Epithelial cell of prostate (primary cell): ENCODE measurements around the gene FAM98B.
"Not testable (repeated sequence)": the region's sequence is repeated elsewhere in the genome, so short reads cannot be mapped to it uniquely, and the experiment has no call there.

Source experiments
- DNase-seq: peaks from one replicate; pipeline ENCODE4 v3.0.0-alpha.2; 2011; ENCODE audit warnings: low read depth, low spot score
- H3K27ac ChIP-seq: fragments of 450-650 bp; 2 replicates; pipeline ENCODE4 v1.5.1; 2017; ENCODE audit warnings: mild to moderate bottlenecking

FAM98B gene

DNA sequence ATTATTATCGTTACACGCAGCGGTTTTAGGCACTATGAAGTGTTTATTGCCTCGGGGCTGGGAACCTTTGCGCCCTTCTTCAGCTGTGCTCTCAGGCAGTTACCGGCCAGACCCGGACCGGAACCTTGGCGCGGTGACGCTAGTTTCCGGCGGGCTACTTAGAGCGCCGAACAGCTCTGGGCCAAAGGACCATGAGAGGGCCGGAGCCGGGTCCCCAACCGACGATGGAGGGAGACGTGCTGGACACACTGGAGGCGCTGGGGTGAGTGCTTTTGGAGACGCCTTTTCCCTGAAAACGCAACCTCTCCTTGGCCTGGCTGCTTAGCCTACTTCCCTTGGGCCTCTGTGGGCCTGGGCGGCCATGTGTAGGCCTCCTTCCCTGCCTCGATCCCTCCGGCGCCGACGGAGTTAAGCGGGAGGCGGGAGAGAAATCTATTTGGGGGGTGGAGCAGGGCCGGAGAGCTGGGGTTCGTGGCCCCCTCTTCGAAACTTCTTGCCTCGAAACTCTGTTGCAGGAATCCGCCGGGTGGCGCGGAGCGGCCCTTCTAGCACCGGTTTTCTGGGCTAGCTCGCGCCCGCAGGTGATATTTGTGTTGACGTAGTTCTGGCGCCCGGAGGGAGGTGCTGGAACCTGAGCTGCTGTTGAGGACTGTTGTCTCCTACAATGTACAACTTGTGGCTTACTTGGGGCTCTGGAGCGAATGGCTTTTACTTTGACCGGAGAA lies at the start of gene FAM98B:
Gene FAM98B (plus strand): TSS at position 157 of the 725 bp plus-strand sequence. CDS start 35 bp downstream, at position 192.
- DNase-seq: peak; percentile 27
- H3K27ac ChIP-seq: peak within 1 kb of the TSS; percentile 69

DNA sequence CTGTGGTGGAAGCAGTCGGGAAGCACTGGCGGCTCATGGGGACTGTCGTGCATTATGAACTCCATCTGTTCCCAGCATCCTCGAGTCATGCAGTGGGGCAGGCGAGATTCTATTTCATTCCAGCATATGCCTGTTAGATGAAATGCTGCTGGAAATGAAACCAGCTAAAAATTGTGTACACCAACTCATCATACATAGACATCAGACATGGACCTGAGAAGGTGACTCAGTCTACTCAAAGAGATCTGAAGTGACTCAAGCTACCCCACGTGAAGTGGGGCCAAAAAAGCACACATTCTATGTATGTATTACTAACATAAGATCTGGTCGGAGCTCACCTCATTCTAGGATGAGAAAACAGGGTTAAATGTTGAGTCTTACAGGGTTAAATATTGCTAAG lies 47.5 kb upstream of the FAM98B start:
- no peak for DNase-seq
- H3K27ac ChIP-seq: no peak overlapping the region

DNA sequence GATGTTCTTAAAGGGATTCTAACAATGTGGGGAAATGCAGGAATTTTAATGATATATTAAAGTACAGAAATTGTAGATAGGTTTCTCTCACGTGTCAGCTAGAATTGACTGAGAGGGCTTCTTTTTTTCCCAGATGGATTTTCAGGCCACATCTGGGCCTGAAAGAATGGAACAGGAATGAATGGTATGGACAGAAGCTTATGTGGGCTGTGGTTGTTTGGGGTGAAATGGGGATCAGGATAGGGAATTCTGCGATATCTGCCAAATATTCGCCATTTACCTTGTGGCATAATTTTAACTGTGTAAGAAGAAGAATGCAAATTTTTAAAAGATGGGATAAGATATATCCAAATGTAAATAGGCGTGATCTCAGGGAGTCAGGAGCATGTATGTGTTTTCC lies 45.4 kb upstream of the FAM98B start:
- H3K27ac ChIP-seq: no peak overlapping the region
- no peak for DNase-seq

DNA sequence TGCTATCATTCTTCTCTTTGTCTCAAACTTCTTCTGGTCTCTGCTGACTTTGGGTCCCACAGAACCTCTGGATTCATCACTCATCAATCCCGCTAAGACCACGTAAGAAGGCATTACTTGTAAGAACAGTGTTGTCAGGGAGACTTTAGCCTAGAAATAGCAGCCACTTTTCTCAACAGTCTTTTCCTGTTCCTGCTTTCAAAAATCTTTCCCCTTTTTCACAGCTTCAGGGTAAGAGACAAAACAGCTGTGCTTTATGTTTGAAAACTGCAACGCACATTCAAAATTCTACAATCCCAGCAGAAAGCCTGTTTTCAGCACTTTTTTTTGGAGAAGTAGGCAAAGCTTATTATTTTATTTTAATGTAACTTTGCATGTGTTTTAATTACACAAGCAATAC lies 42.0 kb upstream of the FAM98B start:
- DNase-seq: no peak
- H3K27ac ChIP-seq: no peak overlapping the region

DNA sequence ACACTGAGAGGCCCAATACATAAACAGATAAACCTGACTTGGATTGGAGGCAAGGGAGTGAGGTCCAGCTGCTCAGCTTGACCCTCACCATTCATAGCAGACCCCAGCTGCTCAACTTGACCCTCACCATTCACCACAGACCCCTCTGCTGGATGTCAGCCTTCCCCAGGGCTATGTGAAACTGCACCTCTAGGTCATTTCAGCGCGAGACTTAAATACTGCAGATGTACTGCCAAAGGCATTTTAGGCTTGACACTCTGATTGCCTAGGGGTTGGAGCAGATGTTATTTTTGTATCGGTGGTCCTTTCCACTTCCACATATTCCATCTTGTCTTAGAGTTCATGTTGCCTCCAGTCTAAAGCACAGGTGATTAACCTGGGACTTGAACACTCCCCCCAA lies 41.5 kb upstream of the FAM98B start:
- no peak for DNase-seq
- H3K27ac ChIP-seq: no peak overlapping the region

DNA sequence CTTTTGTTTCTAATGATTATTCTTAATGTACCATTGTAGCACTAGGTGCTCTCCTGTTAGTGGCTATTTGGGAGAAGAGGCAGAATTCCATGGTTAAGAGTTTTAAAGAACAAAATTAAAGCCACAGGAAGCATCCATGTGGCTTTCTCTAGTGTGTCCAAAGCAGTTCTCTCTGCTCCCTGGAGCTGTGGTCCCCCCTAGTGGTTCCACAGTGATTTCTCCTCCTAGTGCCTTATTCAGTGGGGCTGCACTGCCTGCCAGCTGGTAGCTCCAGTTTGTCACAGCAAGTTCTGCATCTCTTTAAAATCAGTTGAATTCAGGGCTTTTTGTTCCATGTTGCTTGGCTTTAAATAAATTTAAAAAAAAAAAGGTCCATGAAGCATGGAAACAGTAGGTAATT lies 39.6 kb upstream of the FAM98B start:
- DNase-seq: no peak

DNA sequence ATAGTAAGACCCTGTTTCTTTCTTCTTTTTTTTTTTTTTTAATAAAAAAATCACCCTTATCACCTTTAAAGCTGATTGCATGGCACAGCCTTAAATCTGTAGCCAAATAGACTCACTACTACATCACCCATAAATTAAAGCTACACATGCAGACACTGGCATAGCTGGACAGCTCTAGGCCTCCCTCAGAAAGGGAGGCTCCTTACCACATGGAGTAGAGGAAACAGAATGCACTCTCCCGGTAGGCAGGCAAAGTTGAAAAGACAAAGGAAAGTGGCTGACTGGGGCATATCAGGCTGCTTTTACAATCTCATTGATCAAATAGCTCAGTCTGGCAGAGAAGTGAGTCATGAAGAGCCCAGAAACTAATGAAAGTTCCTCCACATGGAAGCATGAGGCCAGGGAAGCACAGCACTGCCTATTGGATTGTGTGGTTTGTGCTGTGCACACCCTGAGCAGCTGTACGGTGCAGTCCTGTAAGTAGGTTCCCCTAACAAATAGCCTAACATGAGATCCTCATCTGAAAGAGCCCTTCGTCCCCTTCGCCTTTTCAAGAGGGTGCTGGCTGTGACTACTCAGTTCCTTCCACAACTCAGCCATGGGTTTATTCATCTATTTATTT lies 32.7 kb upstream of the FAM98B start:
- no peak overlapping the region for H3K27ac ChIP-seq
- no peak for DNase-seq

More for the DNA sequence above, 39.6 kb upstream of the FAM98B start:
- no peak overlapping the region for H3K27ac ChIP-seq

DNA sequence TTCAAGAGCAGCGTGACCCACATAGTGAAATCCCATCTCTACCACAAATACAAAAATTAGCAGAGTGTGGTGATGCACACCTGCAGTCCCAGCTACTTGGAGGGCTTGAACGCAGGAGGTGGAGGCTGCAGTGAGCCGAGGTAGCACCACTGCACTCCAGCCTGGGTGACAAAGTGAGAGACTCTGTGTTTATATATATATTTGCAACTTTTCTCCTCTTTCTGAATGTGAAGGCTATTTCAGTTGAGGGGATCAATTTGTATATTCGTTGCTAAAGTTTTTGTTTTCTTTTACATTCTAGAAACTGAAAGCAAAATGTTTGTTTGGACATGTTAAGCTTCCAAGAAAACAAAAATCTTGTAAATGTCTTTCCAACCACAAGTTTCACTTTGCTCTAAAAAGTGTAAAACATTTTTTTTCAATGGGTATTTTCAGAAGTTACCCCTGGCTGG lies 29.8 kb upstream of the FAM98B start:
- DNase-seq: no peak
- no peak overlapping the region for H3K27ac ChIP-seq

DNA sequence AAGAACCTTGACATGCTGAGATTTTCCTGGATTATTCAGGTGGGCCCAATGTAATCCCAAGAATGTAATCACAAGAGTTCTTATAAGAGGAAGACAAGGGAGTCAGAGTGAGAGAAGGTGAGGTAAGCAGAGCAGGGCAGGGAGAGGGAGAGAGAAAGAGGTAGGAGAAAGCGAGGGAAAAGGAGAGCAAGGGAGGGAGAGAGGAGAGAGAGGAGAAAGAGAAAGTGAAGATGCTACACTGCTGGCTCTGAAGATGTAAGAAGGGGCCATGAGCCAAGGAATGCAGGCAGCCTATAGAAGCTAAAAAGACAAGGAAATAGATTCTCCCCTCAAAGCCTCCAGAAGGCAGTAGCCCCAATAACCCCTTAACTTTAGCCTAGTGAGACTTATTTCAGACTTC lies 28.7 kb upstream of the FAM98B start:
- H3K27ac ChIP-seq: no peak overlapping the region
- DNase-seq: no peak

DNA sequence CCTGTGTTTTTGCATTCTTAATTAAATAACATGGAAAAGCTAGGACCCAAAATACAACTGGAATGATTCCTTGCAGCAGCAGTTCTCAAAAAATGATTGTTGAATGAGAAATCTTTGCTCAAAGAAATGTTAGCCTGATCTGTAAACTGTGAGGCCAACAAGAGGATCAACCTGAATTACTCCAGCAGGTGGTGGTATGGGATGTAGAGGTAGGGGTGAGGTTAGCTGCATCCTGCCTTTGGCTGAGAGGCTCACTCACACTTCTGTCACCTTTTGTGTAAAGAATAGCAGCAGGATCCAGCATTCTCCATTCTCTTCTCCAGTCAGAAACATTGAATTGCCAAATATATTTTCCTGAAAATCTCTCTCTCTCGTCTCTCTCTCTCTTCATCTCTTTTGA lies 26.5 kb upstream of the FAM98B start:
- no peak for DNase-seq
- no peak overlapping the region for H3K27ac ChIP-seq

DNA sequence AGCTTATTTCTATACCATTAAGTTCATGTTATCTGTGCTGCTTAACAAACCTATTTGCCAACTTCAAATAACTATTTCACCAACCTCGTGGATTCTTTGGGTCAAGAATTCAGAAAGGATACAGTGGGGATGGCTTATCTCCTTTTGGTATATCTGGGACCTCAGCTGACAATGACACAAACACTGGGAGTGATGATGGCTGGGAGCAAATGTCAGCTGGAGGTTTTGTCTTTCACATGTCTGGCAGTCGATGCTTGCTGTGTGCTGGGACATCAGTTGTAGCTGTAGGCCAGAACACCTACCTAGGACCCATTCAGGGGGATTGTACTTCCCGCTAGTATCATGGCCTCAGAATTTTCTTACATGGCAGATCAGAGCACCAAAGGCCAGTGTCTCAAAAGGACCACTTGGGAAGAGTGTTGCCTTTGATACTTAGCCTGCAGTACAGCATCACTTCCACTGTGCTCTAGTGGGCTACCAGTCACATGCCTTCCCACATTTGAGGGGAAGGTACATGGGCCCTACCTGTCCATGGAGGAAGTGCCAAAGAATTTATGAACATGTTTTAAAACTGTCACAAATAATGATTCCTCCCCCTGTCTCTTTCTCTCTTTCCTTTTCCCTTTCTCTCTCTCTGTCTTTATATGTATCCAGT lies 23.7 kb upstream of the FAM98B start:
- no peak for DNase-seq
- no peak overlapping the region for H3K27ac ChIP-seq

DNA sequence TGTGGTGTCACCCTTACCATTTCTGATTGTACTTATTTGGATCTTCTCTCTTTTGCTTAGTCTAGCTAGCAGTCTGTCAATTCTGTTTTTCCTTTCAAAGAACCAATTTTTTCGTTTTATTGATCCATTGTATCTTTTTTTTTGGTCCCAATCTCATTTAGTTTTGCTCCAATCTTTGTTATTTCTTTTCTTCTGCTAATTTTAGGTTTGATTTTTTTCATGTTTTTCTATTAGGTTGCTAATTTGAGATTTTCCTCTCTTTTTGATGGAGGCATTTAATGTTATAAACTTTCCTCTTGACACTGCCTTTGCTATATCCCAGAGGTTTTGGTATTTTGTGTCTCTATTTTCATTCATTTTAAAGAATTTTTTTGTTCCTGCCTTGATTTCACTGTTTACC lies 16.9 kb upstream of the FAM98B start:
- H3K27ac ChIP-seq: no peak overlapping the region
- DNase-seq: no peak

DNA sequence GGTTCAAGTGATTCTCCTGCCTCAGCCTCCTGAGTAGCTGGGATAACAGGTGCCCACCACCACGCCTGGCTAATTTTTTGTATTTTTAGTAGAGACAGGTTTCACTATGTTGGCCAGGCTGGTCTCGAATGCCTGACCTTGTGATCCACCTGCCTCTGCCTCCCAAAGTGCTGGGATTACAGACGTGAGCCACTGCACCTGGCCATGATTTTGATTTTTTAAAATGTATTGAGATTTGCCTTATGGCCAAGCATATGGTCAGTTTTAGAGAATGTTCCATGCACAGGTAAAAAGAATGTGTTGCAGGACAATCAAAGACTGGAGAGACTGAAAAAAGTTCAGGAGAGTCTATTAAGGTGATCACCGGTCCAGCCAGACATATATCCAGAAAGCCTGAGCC lies 16.3 kb upstream of the FAM98B start:
- not testable (repeated sequence) for DNase-seq, H3K27ac ChIP-seq

DNA sequence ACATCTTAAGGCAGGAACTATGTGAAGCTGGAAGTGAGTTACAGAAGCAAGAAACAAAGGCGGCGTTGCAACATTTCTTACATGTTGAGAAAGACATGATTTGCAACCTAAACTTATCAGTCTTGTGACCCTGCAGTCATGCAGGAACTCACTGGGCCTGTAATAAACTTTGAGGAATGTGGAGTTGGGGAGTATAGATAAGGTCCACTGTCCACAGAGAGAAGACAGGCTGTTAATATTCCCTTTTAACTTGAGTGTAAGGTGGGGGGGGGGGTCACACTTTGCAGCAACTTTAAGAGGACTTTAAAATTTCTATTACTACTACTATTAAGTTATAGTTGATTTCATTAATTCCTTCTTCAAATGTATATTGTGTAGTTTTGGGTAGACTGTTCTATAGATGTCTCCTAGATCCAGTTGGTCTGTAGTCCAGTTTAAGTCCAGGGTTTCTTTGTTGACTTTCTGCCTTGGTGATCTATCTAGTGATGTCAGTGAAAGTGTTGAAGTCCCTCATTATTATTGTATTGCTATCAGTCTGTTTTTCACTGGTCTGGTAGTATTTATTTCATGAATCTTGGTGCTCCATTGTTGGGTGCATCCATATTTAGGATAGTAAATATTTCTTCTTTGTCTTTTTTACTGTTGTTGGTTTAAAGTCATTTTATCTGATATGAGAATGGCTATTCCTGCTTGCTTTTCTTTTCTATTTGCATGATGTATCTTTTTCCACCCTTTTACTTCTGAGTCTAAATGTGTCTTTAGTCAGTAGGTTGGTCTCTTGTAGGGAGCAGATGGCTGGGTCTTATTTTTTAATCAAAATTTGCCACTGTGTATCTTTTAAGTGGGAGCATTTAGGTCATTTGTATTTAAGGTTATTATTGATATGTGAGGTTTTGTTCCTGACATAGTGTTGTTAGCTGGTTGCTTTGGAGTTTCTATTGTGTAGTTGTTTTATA lies 15.6 kb upstream of the FAM98B start:
- DNase-seq: no peak
- H3K27ac ChIP-seq: no peak overlapping the region

DNA sequence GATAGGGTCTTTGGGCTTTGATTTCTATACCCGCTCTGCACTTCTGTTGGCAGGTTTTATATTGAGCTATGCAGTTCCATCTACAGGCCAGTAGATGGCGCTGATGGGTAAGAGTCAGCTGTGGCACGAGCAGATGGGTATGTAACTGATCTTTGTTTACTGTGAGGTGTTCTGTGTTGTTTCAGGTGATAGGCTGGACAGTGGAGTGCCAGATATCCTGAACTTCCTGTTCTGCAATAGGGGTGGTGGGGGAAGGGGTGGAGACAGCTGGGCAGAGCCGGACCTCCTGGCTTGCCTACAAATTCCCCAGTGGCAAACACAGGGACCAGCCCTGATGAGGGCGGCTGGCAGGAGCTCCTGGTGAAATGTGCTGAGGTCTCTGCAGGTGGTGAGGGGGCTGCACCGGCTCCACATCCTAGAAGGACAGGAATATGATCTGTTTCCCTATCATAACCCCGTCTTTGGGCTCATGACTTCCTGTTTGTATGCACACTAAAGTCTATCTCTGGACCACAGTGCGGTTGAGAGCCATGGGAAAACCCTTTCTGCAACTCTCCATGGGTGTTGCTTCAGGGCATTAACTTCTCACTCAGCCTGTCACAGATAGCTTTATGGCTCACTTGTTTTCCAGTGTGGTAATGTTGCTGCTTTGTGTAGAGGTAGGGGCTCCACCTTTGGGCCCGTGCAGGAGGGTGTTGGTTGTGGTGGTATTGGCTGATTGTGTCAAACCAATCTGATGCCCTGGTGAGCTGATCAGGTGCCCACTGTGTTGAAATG lies 13.4 kb upstream of the FAM98B start:
- DNase-seq: peak; percentile 43
- no peak overlapping the region for H3K27ac ChIP-seq

DNA sequence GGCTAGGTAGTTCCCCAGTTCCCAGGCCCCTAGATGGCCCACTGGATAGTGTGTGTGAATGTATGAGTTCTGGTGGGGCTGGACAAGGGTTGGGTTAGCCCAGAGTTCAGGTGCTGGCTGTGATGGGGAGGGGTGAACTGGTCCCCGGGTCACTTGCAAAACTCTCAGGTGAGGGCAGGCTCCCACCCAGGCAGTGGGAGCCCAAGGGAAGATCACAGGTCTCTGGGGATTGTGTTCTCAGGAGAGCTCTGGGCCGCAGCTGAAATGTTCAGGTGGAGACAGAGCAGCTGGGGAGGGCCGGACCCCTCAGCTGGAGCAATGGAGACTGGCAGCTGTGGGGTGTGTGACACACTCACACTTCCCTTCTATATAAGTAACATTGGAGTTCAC lies 12.8 kb upstream of the FAM98B start:
- no peak overlapping the region for H3K27ac ChIP-seq

DNA sequence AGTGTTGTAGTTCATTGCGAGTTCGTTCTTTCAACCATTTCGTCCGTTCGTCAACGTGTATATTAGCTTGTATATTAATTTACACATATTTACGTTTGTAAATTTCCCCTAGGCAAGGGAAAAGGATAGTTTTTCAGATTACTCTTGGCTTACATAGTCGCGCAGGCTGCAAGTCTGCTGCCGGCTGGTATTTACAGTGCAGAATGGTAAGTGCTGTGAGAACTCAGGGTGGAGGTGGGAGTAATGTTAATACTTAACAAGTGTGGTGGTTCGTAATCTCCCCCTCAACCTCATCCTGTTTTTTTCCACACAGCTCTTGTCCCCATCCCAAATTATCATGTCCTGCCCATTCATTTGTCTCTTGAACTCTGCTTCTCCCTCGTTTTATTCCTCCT lies 766 bp downstream of the FAM98B start:
- DNase-seq: no peak
- peak overlapping the region; percentile 69 for H3K27ac ChIP-seq

More for the DNA sequence above, 12.8 kb upstream of the FAM98B start:
- DNase-seq: no peak

DNA sequence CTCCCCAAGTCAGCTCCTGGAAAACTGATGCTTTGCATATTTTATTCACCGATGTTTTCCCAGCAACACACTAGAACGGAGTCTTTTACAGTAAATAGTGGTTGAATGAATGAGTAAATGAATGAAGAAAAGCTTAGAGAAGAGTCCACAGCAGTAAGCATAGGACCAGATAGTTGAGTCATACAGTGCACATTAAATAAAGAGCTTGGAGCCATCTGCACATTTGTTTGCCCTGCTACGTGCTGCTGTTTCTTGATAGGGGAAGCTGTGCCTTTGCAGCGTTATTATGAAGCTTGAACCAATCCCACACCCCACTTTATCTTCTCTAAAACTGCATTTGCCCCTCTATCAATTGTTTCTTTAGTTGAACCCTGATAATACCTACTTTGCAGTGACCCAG lies 1.2 kb downstream of the FAM98B start:
- no peak for DNase-seq
- H3K27ac ChIP-seq: no peak overlapping the region

DNA sequence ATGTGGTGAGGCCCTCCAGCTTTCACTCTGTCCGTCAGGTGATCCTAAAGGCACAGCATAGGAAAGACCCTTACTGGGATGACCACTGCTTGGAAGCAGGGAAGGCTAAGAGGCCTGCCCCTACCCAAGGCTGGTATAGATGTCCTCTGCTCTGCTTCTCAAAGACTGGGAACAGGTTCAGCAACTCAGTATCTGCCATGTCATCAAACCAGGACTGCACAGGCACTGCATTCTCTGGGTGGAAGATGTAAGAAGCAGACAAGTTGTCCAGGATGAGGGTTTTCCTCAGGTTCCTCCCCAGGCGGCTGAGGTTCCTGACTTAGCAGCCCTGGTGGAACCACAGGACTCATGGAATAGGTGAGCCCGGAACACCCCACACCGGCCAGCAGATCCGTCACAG lies 4.7 kb downstream of the FAM98B start:
- DNase-seq: no peak
- H3K27ac ChIP-seq: no peak overlapping the region

DNA sequence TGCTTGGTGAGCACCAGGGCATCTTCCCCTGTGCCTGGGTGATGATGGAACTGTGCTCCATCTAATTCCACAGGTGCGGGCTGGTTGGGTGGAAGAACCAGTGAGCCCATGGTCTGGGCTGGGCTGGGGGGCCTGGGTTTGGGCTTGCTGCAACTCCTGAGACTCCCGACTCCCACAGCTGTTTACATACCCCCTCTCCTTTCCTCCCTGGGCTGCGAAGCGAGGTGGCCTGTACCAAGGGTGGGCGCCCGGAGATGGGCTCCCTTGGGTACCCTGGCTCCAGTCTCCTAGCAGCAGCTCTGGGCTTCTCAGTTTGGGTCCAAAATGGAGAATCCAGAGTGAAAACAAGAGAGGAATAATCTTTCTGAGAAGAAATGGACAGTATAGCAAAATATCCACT lies 5.6 kb downstream of the FAM98B start:
- no peak for DNase-seq
- H3K27ac ChIP-seq: no peak overlapping the region
